Measurements from ENCODE around the gene GAK.

GRCh38 chr4:885353-885752 lies 46.8 kb downstream of the GAK start:
- TF ChIP-seq POLR2A (IDR thresholded peaks at IDR 0.05; ENCODE audit: extremely low read depth, insufficient read length): no peak
- TF ChIP-seq, protein P1, sequence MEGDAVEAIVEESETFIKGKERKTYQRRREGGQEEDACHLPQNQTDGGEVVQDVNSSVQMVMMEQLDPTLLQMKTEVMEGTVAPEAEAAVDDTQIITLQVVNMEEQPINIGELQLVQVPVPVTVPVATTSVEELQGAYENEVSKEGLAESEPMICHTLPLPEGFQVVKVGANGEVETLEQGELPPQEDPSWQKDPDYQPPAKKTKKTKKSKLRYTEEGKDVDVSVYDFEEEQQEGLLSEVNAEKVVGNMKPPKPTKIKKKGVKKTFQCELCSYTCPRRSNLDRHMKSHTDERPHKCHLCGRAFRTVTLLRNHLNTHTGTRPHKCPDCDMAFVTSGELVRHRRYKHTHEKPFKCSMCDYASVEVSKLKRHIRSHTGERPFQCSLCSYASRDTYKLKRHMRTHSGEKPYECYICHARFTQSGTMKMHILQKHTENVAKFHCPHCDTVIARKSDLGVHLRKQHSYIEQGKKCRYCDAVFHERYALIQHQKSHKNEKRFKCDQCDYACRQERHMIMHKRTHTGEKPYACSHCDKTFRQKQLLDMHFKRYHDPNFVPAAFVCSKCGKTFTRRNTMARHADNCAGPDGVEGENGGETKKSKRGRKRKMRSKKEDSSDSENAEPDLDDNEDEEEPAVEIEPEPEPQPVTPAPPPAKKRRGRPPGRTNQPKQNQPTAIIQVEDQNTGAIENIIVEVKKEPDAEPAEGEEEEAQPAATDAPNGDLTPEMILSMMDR (IDR thresholded peaks at IDR 0.05; ENCODE audit: low read depth, low read length): no peak

Measured in NB4 (cell line).